KOPT-K1 (cell line): ENCODE results near the gene IL36B.

Experiments used
- H3K27ac ChIP-seq: fragments of 200-600 bp; sonication (generic); 2 replicates; pipeline ENCODE4 v1.5.1; 2016; ENCODE audit warnings: antibody characterized with exemption, mild to moderate bottlenecking, low read depth, low read length; ENCODE audit not compliant: poor library complexity, severe bottlenecking
- H3K36me3 ChIP-seq: fragments of 200-600 bp; sonication (generic); 2 replicates; pipeline ENCODE4 v1.5.1; 2017; ENCODE audit warnings: antibody characterized with exemption, mild to moderate bottlenecking, low read length, moderate library complexity; ENCODE audit not compliant: insufficient read depth
- H3K9me3 ChIP-seq: fragments of 200-600 bp; sonication (generic); 2 replicates; pipeline ENCODE4 v1.5.1; 2017; ENCODE audit warnings: antibody characterized with exemption, low read length, mild to moderate bottlenecking; ENCODE audit not compliant: insufficient read depth, poor library complexity, severe bottlenecking

The IL36B gene

GRCh38 chr2:113013336-113013661 is 39.4 kb downstream of the IL36B start:
- Histone ChIP-seq H3K9me3 (no peaks in the 10 kb centered on the region), H3K36me3 (no peaks in the 10 kb centered on the region), H3K27ac (no peak overlapping the region)

GRCh38 chr2:113012436-113013335 is 40.0 kb downstream of the IL36B start:
- no peak overlapping the region for H3K27ac ChIP-seq
- no peaks in the 10 kb centered on the region for H3K9me3 ChIP-seq
- no peaks in the 10 kb centered on the region for H3K36me3 ChIP-seq

GRCh38 chr2:113011108-113011507 is 41.6 kb downstream of the IL36B start:
- Histone ChIP-seq H3K36me3 (no peaks in the 10 kb centered on the region), H3K27ac (no peak overlapping the region)

GRCh38 chr2:113010088-113010487 is 42.6 kb downstream of the IL36B start:
- Histone ChIP-seq H3K27ac (no peak overlapping the region), H3K36me3 (no peaks in the 10 kb centered on the region), H3K9me3 (no peaks in the 10 kb centered on the region)

More at GRCh38 chr2:113011108-113011507, 41.6 kb downstream of the IL36B start:
- no peaks in the 10 kb centered on the region for H3K9me3 ChIP-seq

- H3K36me3 ChIP-seq, result no peaks in the 10 kb centered on the region
- no peak overlapping the region for H3K27ac ChIP-seq
These were observed 43.0 kb downstream of the IL36B start for GRCh38 chr2:113009622-113010021.

GRCh38 chr2:113007250-113007649 is 45.4 kb downstream of the IL36B start:
- no peak overlapping the region for H3K27ac ChIP-seq
- H3K36me3 ChIP-seq, result no peaks in the 10 kb centered on the region
- no peaks in the 10 kb centered on the region for H3K9me3 ChIP-seq

More at GRCh38 chr2:113009622-113010021, 43.0 kb downstream of the IL36B start:
- no peaks in the 10 kb centered on the region for H3K9me3 ChIP-seq

GRCh38 chr2:113005030-113005509 is 47.6 kb downstream of the IL36B start, which contains the start of gene IL36A:
Gene IL36A (plus strand): TSS chr2:113005459. CDS start chr2:113005872, 413 bp downstream.
- no peaks in the 10 kb centered on the region for H3K36me3 ChIP-seq
- H3K27ac ChIP-seq, result no peak within 1 kb of the TSS
- peaks cover 15% of the 10 kb centered on the region for H3K9me3 ChIP-seq

- Histone ChIP-seq H3K36me3 (no peaks in the 10 kb centered on the region), H3K9me3 (peaks cover 22% of the 10 kb centered on the region), H3K27ac (no peak overlapping the region)
These were observed 50.0 kb downstream of the IL36B start for GRCh38 chr2:113002677-113003076.

GRCh38 chr2:113000436-113000835 is 52.2 kb downstream of the IL36B start:
- Histone ChIP-seq H3K27ac (no peak overlapping the region), H3K9me3 (peaks cover 22% of the 10 kb centered on the region), H3K36me3 (no peaks in the 10 kb centered on the region)

- Histone ChIP-seq H3K9me3 (peaks cover 24% of the 10 kb centered on the region), H3K27ac (peak overlapping the region; percentile 63), H3K36me3 (no peaks in the 10 kb centered on the region)
These were observed 55.5 kb downstream of the IL36B start for GRCh38 chr2:112997151-112997550.

GRCh38 chr2:112996635-112997034 is 56.0 kb downstream of the IL36B start:
- no peaks in the 10 kb centered on the region for H3K36me3 ChIP-seq
- peaks cover 28% of the 10 kb centered on the region for H3K9me3 ChIP-seq
- peak overlapping the region; percentile 63 for H3K27ac ChIP-seq

- no peaks in the 10 kb centered on the region for H3K36me3 ChIP-seq
- H3K27ac ChIP-seq, result no peak overlapping the region
- peaks cover 17% of the 10 kb centered on the region for H3K9me3 ChIP-seq
These were observed 57.2 kb downstream of the IL36B start for GRCh38 chr2:112995346-112995920.

GRCh38 chr2:112994648-112995047 is 58.0 kb downstream of the IL36B start:
- no peaks in the 10 kb centered on the region for H3K36me3 ChIP-seq
- H3K27ac ChIP-seq, result no peak overlapping the region
- peaks cover 14% of the 10 kb centered on the region for H3K9me3 ChIP-seq

- no peak overlapping the region for H3K27ac ChIP-seq
- H3K36me3 ChIP-seq, result no peaks in the 10 kb centered on the region
- peaks cover 19% of the 10 kb centered on the region for H3K9me3 ChIP-seq
These were observed 58.8 kb downstream of the IL36B start for GRCh38 chr2:112993831-112994230.

- H3K9me3 ChIP-seq, result peaks cover 28% of the 10 kb centered on the region
- H3K36me3 ChIP-seq, result no peaks in the 10 kb centered on the region
- H3K27ac ChIP-seq, result no peak overlapping the region
These were observed 63.1 kb downstream of the IL36B start for GRCh38 chr2:112989611-112990010.
